HL-60 (cell line): ENCODE measurements around the gene BCAS4.
"Not testable (repeated sequence)": the region's sequence is repeated elsewhere in the genome, so short reads cannot be mapped to it uniquely, and the experiment has no call there.

Experiments used
- DNase-seq, 2 experiments: peaks; one replicate each; pipeline ENCODE4 v3.0.0-alpha.2; 2010 to 2020; ENCODE audit warnings: low read depth in 1 of 2, low spot score in 1 of 2
- H3K27ac ChIP-seq: fragments of 250-450 bp; sonication (Bioruptor Pico); replicated peaks from 2 replicates; pipeline ENCODE4 v1.5.1; 2020; ENCODE audit warnings: mild to moderate bottlenecking, moderate library complexity
- H3K27me3 ChIP-seq: fragments of 250-450 bp; sonication (Bioruptor Pico); 2 replicates; pipeline ENCODE4 v1.5.1; 2021; ENCODE audit warnings: mild to moderate bottlenecking, moderate library complexity; ENCODE audit not compliant: insufficient read depth, poor library complexity, severe bottlenecking
- H3K4me3 ChIP-seq: replicated peaks from 2 replicates; pipeline ENCODE4 v1.5.1; 2011; ENCODE audit warnings: mild to moderate bottlenecking, control low read depth, low read length; ENCODE audit not compliant: insufficient read depth
- GABPA ChIP-seq: IDR thresholded peaks from 2 replicates; pipeline ENCODE4 v1.6.1; 2012; ENCODE audit warnings: low read depth
- POLR2AphosphoS5 ChIP-seq: IDR thresholded peaks from 2 replicates; pipeline ENCODE4 v1.6.1; 2012; ENCODE audit warnings: low read depth
- SPI1 ChIP-seq: IDR thresholded peaks from 2 replicates; pipeline ENCODE4 v1.6.1; 2012; ENCODE audit warnings: low read depth, mild to moderate bottlenecking, borderline replicate concordance
- TF ChIP-seq, protein P1 (sequence below): IDR thresholded peaks from one replicate; pipeline ENCODE4 v1.5.1; 2011; ENCODE audit warnings: low read length, control low read depth, inconsistent platforms; ENCODE audit not compliant: insufficient read depth
- TF ChIP-seq, protein P2 (sequence below): IDR thresholded peaks from 2 replicates; pipeline ENCODE4 v1.6.1; 2012; ENCODE audit warnings: low read depth; ENCODE audit not compliant: insufficient replicate concordance

The BCAS4 gene

DNA sequence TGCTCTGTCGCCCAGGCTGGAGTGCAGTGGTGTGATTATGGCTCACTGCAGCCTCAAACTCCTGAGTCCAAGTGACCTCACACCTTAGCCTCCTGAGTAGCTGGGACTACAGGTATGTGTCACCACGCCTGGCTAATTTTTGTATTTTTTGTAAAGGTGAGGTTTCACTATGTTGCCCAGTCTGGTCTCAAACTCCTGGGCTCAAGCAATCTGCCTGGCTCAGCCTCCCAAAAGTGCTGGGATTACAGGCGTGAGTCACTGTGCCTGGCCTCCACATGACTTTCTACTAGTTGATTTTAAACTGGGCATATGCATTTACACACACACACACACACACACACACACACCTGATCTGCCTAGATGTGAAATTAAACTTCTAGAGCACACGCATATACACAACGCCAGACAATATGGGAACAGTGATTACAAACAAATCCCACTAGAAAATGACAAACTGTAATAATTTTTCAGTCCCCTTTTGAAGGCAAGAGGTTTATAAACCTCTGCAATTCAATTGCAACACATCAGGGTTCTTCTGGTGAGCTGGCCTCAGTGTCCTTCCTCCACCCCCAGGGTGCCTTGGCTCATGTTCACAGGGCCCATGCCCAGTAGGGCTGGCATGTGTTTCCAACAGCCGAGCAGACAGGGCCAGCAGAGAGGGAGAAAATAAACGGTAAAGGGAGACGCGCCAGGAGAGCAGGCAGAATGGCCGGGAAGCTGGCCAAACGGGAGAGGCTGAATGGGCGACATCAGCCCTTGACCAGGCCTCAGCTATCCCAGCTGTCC lies 32.2 kb upstream of the BCAS4 start:
- TF ChIP-seq, protein P1, sequence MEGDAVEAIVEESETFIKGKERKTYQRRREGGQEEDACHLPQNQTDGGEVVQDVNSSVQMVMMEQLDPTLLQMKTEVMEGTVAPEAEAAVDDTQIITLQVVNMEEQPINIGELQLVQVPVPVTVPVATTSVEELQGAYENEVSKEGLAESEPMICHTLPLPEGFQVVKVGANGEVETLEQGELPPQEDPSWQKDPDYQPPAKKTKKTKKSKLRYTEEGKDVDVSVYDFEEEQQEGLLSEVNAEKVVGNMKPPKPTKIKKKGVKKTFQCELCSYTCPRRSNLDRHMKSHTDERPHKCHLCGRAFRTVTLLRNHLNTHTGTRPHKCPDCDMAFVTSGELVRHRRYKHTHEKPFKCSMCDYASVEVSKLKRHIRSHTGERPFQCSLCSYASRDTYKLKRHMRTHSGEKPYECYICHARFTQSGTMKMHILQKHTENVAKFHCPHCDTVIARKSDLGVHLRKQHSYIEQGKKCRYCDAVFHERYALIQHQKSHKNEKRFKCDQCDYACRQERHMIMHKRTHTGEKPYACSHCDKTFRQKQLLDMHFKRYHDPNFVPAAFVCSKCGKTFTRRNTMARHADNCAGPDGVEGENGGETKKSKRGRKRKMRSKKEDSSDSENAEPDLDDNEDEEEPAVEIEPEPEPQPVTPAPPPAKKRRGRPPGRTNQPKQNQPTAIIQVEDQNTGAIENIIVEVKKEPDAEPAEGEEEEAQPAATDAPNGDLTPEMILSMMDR = no peak
- TF ChIP-seq, protein P2, sequence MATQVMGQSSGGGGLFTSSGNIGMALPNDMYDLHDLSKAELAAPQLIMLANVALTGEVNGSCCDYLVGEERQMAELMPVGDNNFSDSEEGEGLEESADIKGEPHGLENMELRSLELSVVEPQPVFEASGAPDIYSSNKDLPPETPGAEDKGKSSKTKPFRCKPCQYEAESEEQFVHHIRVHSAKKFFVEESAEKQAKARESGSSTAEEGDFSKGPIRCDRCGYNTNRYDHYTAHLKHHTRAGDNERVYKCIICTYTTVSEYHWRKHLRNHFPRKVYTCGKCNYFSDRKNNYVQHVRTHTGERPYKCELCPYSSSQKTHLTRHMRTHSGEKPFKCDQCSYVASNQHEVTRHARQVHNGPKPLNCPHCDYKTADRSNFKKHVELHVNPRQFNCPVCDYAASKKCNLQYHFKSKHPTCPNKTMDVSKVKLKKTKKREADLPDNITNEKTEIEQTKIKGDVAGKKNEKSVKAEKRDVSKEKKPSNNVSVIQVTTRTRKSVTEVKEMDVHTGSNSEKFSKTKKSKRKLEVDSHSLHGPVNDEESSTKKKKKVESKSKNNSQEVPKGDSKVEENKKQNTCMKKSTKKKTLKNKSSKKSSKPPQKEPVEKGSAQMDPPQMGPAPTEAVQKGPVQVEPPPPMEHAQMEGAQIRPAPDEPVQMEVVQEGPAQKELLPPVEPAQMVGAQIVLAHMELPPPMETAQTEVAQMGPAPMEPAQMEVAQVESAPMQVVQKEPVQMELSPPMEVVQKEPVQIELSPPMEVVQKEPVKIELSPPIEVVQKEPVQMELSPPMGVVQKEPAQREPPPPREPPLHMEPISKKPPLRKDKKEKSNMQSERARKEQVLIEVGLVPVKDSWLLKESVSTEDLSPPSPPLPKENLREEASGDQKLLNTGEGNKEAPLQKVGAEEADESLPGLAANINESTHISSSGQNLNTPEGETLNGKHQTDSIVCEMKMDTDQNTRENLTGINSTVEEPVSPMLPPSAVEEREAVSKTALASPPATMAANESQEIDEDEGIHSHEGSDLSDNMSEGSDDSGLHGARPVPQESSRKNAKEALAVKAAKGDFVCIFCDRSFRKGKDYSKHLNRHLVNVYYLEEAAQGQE = no peak
- TF ChIP-seq GABPA (no peak), SPI1 (no peak), POLR2AphosphoS5 (no peak)
- H3K27ac ChIP-seq = no peak overlapping the region
- peaks cover 4% of the 10 kb centered on the region for H3K27me3 ChIP-seq
- H3K4me3 ChIP-seq = no peak overlapping the region
- no peak for DNase-seq

DNA sequence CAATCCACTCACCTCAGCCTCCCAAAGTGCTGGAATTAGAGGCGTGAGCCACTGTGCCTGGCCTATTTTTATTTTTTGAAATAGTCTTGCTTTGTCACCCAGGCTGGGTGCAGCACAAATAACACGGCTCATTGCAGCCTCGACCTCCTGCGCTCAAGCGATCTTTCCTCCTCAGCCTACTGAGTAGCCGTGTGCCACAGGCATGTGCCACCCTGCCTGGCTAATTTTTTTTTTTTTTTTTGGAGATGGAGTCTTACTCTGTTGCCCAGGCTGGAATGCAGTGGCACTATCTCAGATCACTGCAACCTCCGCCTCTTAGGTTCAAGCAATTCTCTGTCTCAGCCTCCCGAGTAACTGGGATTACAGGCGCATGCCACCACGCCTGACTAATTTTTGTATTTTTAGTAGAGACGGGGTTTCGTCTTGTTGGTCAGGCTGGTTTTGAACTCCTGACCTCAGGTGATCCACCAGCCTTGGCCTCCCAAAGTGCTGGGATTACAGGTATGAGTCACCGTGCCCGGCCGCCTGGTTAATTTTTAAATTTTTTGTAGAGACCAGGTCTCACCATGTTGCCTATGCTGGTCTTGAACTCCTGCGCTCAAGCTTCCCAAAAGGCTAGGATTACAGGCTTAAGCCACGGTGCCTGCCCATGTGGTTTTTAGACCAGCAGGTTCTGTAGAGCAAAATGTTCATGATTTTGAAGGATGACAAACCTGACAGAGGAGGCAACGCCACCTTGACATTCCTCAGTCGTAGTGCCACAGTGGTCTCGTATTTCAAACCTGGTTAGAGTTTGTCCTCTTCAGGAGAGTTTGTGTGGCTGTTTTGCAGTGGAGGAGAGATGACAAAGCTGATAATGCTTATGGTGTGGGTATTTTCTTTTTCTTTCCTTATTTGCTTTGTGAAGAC lies 31.1 kb upstream of the BCAS4 start:
- DNase-seq, H3K4me3 ChIP-seq, H3K27me3 ChIP-seq, H3K27ac ChIP-seq: not testable (repeated sequence)

DNA sequence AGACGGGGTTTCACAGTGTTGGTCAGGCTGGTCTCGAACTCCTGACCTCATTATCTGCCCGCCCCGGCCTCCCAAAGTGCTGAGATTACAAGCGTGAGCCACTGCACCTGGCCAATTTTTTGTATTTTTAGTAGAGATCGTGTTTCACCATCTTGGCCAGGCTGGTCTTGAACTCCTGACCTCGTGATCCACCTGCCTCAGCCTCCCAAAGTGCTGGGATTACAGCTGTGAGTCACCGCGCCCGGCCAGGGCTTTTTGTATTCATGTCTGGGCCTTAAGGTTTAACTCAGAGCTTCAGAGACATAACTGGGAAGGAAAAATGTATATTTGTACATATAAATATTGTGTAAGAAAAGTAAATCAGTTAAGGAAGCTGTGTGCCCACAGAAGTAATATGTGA lies 29.6 kb upstream of the BCAS4 start:
- not testable (repeated sequence) for H3K27ac ChIP-seq, H3K4me3 ChIP-seq, H3K27me3 ChIP-seq, DNase-seq

DNA sequence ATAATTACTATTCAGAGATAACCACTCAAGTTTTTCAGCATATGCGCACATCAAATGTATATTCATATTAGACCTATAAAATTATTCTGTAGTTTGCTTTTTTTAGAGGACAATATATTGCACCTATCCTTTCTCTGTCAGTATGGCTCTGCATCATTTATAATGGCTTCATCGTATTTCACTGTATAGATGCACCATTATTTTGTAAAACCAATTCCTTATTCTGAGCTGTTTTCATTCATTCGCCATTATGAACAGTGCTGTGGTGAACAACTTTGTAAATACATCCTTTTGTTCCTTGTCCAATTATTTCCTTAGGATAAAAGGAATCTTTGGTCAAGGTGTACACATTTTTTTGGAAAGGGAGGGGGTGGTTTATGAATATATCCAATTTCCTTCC lies 29.2 kb upstream of the BCAS4 start:
- Histone ChIP-seq H3K27me3 (peaks cover 4% of the 10 kb centered on the region), H3K4me3 (no peak overlapping the region), H3K27ac (no peak overlapping the region)
- DNase-seq = no peak
- TF ChIP-seq, protein P1 = no peak
- TF ChIP-seq POLR2AphosphoS5 (no peak), SPI1 (no peak), GABPA (no peak)
- TF ChIP-seq, protein P2 = no peak

DNA sequence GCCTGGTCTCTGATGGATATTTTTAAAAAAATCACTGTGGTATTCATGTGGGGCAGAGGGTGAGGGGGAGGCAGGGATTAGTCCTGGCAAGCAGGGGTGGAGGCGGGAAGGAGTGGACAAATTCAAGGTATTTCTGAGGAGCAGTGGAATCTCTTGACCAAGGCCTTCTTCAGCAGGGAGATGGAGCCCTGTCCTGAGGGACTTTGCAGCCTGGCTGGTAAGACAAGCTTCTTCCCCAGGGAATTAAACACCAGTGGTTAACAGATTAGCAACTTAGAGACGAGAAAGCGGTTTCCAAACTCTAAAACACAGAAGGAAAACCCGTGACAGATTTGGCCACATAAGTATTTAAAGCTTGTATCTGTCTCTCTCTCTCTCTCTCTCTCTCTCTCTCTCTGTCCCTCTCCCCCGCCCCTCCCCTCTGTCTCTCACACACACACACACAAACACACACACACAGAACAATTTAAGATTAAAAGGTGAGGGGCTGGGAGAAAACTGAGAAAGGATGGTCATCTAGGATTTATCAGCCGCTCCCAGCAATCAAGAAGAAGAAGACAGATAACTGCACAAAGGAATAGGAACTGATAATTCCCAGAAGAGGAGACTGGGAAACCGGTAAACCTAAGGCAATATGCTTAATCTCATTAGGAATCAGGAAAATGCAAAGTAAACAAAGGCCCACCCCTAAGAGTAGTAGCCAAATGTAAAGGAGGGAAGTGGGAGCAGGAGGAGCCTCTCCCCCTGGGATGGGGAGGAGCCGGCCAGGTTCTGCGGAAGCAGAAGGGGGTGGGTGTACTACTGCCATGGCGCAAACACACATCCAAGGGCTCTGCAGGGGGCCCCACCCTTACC lies 27.7 kb upstream of the BCAS4 start:
- not testable (repeated sequence) for H3K4me3 ChIP-seq, H3K27me3 ChIP-seq, H3K27ac ChIP-seq, DNase-seq

DNA sequence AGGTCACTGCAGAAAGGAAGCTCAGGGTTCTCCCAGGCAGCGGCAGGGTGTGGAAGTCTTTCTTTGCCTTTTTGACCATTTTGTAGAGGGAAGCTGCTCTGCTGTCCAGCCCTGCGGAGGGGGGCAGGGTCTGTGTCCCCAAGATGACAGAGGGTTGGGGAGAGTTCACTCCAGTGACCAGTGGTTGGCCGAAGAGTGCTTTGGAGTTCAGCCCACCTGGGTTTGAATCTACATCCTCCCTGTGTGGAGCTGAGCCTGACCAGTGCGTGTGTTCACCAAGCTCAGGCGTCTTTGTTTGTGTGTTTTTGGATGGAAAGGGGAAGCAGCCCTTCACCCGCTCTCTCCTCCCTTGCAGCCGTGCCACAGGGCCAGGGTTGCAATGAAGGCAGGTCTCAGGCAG lies 25.9 kb upstream of the BCAS4 start:
- not testable (repeated sequence) for H3K4me3 ChIP-seq, DNase-seq, H3K27ac ChIP-seq, H3K27me3 ChIP-seq

DNA sequence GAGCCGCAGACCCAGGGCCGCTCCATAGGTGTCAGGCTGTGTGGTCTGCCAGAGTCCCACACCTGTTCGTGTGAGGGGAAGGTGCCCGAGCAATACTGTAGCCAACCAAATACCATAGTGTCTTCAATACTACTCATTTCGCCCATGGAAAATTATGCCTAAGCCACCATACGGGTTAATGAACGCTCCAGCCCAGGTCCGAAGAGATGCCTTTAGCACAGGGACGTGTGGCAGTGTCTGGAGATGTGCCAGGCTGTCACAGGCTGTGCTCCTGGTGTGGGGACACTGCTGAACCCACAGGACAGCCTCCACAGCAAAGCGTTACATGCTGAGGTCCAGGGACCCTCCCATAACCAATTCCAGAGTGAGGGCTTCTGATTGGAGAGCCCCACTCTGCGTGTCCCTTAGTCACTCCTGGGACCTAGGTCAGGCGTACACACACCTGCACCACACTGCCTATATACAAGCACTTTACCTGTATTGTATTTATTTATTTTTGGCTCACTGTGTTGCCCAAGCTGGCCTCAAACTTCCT lies 25.2 kb upstream of the BCAS4 start:
- DNase-seq, H3K4me3 ChIP-seq, H3K27me3 ChIP-seq, H3K27ac ChIP-seq: not testable (repeated sequence)
